ENCODE data around the gene TMEFF1.

DNA sequence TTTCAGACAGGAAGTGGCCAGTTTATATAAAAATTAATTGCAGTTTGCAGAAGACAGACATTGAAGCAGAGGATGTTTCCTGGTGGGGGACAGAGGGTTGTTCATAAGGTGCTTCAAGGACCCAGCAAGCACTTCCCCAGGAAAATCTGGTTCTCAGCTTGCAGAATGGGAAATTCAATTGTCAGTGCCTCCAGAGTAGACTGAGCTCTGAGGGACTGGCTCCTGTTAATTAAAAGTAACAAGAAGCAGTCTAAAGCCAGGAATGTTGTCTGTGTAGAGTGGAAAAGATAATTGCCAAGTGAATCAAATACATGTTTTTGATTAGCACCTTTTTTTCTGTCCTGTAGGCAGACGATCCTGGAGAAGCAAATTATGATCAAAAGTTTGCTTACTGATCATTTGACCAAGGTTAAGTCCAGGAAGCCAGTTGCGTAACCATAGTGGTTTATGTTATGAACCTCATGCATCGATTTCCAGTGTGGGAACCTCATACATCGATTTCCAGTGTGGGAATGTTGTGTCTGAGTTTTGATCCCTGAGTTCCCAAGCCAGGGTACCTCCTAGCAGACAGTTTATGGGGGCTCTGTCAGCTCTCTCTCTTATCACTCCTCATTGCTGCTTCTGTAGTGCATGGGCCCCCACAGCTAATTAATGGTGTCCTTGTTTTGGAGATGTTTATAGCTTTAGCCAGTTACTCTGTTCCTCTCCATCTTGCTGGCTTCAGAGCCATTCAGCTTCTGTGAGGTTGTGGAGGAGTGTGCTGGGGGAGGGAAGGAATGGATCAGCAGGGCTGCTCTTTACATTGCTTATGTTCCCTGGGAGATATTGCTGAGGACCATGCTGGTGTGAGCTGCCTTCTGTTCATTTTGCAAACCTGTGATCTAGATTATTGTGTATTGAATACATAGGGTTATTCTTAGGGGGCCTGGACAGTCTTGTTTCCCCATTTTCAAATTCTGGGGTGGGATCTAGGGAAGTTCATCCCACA lies 28.9 kb upstream of the TMEFF1 start:
- TF ChIP-seq, protein P1, sequence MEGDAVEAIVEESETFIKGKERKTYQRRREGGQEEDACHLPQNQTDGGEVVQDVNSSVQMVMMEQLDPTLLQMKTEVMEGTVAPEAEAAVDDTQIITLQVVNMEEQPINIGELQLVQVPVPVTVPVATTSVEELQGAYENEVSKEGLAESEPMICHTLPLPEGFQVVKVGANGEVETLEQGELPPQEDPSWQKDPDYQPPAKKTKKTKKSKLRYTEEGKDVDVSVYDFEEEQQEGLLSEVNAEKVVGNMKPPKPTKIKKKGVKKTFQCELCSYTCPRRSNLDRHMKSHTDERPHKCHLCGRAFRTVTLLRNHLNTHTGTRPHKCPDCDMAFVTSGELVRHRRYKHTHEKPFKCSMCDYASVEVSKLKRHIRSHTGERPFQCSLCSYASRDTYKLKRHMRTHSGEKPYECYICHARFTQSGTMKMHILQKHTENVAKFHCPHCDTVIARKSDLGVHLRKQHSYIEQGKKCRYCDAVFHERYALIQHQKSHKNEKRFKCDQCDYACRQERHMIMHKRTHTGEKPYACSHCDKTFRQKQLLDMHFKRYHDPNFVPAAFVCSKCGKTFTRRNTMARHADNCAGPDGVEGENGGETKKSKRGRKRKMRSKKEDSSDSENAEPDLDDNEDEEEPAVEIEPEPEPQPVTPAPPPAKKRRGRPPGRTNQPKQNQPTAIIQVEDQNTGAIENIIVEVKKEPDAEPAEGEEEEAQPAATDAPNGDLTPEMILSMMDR (IDR thresholded peaks at IDR 0.05), result no peak
- TF ChIP-seq POLR2A (IDR thresholded peaks at IDR 0.05) (no peak), POLR2AphosphoS5 (IDR thresholded peaks at IDR 0.05) (no peak)

All from gastroesophageal sphincter (tissue), 3 donors.